NB4 (cell line): Measurements from ENCODE around the gene KIF9.
"Not testable (repeated sequence)": the region's sequence is repeated elsewhere in the genome, so short reads cannot be mapped to it uniquely, and the experiment has no call there.

Experiments
- DNase-seq: peaks from one replicate; pipeline ENCODE4 v3.0.0; 2010; ENCODE audit warnings: low read depth
- H3K4me3 ChIP-seq: one replicate; pipeline ENCODE4 v1.5.1; 2011; ENCODE audit warnings: mild to moderate bottlenecking, low read depth, low read length, moderate library complexity
- MAX ChIP-seq: IDR thresholded peaks from 2 replicates; pipeline ENCODE4 v1.6.1; 2011; ENCODE audit warnings: low read depth, low read length
- MYC ChIP-seq: IDR thresholded peaks from 2 replicates; pipeline ENCODE4 v1.6.1; 2011; ENCODE audit warnings: low read depth, low read length
- POLR2A ChIP-seq: IDR thresholded peaks from 2 replicates; pipeline ENCODE4 v1.6.1; 2011; ENCODE audit warnings: mild to moderate bottlenecking; ENCODE audit not compliant: insufficient read length; ENCODE audit errors: extremely low read depth
- TF ChIP-seq, protein P1 (sequence below): IDR thresholded peaks from one replicate; pipeline ENCODE4 v1.5.1; 2012; ENCODE audit warnings: low read depth, low read length

The KIF9 gene

DNA sequence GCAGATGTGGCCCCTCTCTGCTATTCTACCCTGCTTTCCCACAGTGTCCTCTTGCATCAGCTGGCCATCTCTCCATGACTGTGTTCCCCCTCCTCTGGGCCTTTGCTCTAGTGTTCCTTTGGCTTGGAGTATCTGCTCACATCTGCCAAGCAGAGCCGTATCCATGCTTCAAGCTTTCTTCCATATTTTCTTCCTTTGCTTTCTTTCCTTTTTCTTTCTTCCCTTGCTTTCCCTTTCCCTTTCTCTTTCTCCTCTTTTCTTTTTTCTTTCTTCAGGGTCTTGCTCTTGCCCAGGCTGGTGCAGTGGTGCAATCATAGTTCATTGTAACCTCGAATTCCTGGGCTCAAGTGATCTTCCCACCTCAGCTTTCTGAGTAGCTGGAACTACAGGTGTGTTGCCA lies 12.7 kb upstream of the KIF9 start:
- no peak overlapping the region for H3K4me3 ChIP-seq
- no peak for DNase-seq
- no peak for TF ChIP-seq MYC

GRCh38 chr3:47294392-47294791 lies 11.8 kb upstream of the KIF9 start:
- no peak for DNase-seq
- TF ChIP-seq MYC (no peak), MAX (no peak), POLR2A (no peak)
- TF ChIP-seq, protein P1, sequence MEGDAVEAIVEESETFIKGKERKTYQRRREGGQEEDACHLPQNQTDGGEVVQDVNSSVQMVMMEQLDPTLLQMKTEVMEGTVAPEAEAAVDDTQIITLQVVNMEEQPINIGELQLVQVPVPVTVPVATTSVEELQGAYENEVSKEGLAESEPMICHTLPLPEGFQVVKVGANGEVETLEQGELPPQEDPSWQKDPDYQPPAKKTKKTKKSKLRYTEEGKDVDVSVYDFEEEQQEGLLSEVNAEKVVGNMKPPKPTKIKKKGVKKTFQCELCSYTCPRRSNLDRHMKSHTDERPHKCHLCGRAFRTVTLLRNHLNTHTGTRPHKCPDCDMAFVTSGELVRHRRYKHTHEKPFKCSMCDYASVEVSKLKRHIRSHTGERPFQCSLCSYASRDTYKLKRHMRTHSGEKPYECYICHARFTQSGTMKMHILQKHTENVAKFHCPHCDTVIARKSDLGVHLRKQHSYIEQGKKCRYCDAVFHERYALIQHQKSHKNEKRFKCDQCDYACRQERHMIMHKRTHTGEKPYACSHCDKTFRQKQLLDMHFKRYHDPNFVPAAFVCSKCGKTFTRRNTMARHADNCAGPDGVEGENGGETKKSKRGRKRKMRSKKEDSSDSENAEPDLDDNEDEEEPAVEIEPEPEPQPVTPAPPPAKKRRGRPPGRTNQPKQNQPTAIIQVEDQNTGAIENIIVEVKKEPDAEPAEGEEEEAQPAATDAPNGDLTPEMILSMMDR: no peak
- no peak overlapping the region for H3K4me3 ChIP-seq

DNA sequence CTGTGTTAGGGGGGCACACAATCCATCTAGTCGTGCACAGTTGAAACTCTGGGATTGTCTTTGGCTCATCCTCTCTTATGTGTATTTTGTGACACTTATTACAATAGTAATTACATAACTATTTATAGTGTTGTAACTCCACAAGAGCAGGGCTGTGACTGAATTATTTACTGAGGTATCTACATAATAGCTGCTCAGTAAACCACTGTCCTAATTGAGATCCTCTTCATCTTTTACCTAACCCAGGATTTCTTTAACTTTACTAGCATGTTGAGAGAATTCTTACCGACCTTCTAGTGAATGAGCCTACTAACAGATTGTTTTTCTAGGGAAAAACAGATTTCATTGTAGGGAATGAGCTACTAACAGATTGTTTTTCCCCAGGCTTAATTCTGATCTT lies 11.2 kb upstream of the KIF9 start:
- TF ChIP-seq, protein P1: no peak
- TF ChIP-seq MAX (no peak), POLR2A (no peak), MYC (no peak)
- no peak overlapping the region for H3K4me3 ChIP-seq

GRCh38 chr3:47291754-47292420 lies 9.3 kb upstream of the KIF9 start:
- DNase-seq: not testable (repeated sequence)

More for the DNA sequence above, 11.2 kb upstream of the KIF9 start:
- DNase-seq: no peak

DNA sequence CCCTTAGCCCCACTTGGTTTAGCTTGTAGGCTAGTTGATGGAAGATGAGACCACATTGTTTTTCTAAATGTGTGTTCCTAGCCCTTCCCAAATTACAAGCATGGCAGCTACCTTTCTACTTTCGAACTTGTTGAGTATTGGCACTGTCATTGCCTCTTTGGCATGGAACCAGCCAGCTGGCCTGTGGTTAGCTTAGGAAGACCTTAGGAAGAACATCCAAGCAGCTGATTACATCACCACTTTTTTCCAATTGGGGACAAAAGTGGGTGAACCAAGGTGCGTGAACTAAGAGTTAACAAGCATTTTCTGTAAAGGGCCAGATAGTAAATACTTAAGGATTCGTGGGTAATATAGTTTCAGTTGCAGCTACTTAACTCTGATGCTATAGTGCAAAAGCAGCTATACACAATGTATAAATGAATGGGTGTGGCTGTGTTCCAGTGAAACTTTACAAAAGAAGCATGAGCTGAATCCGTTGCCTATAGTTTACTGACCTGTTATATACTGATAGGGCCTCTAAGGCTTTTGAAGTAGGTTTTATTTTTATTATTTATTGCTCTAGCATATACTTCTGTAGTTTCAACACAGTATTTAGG lies 8.7 kb upstream of the KIF9 start:
- no peak for TF ChIP-seq MYC
- no peak for TF ChIP-seq POLR2A
- TF ChIP-seq, protein P1: no peak
- no peak for TF ChIP-seq MAX
- H3K4me3 ChIP-seq: no peak overlapping the region
- DNase-seq: no peak

More at GRCh38 chr3:47291754-47292420, 9.3 kb upstream of the KIF9 start:
- H3K4me3 ChIP-seq: not testable (repeated sequence)

DNA sequence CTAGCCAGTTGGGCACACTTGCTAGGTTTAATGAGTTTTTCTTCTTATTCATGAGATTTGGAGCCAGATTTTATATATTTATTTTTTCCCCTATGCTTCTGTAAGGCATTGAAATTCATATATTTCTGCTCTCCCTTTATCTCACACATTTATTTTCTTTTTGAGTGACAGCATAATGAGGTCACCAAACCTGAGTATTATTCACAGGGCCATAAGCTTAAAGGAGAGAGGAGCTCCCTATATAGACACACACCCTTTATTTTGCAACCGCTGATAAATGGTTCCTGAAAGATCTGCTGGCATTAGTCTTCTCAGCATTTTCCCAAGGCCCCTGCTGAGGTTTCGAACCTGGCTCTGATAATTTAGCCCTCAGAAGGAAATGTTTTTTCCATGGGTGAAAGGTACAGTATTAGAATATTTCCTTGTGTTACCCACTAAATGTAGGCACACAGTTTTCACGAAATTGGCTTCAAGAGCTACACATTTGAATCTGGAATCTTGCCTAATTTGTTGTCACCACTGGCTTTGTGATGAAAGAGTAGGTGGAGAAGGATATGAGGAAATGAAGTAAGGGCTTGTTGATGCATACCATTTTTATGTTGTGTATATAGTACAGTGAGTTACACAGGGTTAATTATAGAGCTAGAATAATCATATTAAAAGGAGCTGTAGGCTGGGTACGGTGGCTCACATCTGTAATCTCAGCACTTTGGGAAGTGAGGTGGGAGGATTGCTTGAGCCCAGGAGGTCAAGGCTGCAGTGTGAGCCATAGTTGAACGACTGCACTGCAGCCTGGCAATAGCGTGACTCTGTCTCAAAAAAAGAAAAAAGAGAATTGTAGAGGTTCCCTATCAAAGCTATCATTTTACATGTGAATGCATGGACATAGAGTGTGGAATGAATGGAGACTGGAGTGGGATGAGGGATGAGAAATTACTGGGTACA lies 6.6 kb upstream of the KIF9 start:
- H3K4me3 ChIP-seq: no peak overlapping the region
- peak; percentile 17 for DNase-seq
- no peak for TF ChIP-seq MAX
- TF ChIP-seq POLR2A: no peak
- TF ChIP-seq, protein P1: no peak
- no peak for TF ChIP-seq MYC
